Measurements from ENCODE around the gene C1orf116. TPM values are rescaled to one million over a fixed set of nuclear protein-coding genes. Genes with fewer than 3 reads are reported as not detected.
A peak's percentile ranks its signal among the peaks of the same experiment; 100 is the strongest.

The C1orf116 gene
- total RNA-seq, 1 experiment from 2014 or later: 0.12 TPM

DNA sequence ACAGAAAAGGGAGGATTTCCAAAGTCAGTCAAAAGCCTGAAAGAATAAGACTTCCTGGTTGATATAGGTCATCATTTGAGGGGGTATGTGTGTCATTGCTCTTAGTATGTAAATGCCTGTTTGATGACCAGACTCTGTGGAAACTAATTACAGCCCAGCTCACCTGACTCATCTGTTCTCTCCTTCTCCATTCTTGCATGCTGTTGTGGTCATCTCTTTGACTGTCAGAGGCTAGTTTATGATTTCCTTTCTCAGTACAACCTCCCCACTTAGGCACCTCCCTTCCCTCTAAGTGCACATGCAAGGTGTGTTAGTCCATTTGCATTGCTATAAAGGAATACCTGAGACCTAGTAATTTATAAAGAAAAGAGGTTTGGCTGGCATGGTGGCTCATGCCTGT lies 2.4 kb upstream of the C1orf116 start:
- DNase-seq (ENCODE audit: low read depth): peak; percentile 55

DNA sequence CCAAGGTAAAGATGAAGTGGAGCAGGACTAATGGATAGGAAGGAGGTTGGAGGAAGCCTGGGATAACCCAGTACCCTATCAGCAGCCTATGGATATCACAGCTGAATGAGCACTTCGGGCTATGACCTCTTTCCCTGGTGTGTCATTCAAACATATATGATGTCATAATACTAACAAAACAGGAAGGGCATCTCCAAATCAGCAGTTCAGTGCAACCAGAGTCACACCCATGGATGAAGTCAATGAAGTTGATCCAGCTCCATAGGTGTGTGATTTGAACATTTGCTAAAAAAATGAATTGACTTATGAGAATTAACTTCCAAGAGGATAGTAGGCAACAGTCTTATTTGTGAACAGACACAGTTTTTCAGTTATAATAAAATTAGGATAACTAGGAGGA lies 1.7 kb upstream of the C1orf116 start:
- no peak for DNase-seq (ENCODE audit: low read depth)

DNA sequence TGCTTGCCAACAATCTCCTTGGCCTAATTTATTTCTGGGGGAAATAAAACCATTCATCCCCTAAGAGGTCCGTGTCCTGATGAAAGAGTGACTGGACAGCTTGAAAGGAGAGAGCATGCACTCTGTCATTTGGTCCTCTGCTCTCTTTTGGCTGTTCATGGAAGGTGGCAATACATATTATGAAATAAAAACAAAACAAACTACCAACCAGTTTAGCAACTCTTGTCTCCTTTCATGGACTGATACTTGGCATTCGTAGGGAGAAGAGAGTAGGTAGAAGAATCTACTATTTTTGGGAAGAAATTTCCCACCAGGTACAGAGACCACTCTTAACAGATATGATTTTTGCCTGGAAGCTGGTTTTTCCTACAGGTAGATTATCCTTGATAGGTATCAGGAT lies 746 bp upstream of the C1orf116 start:
- no peak for DNase-seq (ENCODE audit: low read depth)

DNA sequence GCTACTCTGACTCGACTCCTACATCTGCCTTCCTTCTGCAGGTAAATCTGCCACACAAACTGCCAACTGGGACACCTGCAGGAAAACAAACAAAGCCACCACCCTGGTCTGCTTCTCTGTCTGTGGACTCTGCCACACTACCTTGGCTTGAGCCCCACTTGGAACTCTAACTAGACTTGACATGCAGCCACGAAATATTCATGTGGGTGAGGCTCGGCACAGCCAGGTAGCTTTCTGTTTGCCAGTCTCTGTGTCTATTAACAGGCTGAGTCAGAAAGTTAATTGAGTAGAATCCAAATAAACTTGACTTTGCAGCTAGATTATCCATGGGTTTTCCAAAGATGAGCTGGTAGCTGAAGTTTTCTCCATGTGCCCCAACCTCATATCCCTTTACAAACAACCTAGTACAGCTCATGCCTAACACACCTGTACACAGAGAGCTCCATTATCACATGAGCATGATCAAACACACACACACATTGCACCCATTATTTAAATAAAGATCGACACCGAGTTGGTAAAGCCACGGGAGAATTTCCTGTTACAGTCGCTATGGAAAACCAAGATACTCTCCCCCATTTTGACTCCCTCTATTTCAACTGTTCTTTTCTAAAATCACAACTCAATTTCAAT lies 808 bp downstream of the C1orf116 start:
- no peak for DNase-seq (ENCODE audit: low read depth)

DNA sequence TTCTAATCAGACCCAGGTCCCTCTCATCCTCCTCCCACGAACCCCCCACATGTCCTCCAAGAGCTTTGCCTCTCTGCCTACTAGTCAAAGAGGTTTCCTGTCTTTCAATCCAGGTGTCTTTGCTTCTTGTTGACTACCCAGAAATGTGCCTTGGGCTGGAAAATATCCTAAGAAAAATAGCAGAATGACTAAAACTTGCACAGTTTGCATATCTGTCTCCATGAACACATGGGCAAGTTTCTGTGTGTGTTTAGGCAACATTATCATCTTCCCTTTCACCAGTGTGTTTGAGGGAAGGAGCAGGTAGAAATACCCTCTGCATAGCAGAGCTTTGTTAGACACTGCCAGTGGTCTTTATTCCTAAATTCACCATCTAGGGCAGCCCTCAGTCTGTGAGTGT lies 1.5 kb downstream of the C1orf116 start:
- no peak for DNase-seq (ENCODE audit: low read depth)

DNA sequence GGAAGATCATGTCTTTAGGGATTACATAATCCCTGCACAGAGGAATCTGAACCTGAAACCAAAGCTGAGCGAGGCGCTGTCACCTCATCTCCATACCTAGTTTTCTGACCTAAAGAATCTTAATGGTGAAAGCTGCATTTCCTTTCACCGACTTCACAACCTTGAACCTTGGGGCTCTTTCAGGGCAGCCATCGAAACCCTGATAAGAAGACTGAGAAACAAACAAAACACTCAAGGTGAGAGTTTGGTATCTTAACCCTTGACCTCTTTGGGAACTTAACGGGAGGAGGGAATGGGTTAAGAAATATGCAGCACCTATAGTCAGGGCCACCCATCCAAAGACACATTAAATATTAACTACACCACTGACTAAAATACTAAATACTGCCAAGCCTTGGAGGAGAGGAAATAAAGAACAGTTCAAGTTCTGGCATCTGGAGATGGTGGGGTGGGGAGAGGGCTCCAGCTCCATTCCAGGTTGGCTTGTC lies 2.0 kb downstream of the C1orf116 start:
- no peak for DNase-seq (ENCODE audit: low read depth)

DNA sequence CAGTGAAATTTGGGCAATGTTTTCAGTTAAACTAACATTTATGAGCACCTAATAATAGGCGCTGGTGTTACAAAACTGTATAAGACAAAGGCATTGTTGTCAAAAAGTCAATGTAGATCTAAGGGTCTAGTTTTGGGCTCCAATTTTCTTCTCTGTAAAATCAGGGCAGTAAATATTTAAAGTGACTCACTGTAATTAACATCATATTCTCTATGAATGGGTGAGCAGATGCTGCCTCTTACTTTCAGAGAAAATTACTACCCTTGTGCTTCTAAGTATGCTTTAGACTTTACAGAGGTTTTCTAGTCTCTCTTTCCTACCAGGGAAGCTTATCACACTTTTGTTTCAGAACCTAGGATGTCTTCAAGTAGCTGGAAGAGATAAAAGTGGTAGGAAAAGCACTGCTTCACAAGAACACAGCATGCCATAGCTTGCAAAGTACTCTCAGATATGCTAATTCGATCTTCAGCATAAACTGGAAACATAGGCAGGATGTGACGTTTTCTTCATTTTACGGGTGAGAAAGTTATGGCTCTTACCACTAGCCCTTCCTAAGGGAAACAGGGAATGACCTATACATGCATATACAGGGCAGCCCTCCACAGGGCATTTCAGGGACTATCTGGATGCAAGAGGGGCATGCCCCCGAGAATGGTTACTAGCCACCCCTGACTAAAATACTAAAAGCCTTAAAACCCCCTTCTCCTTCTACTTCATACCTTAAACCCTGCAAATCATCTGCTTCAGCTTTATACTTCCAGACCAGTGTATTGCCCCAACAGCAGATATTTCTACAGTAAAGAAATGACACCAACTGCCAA lies 2.6 kb downstream of the C1orf116 start:
- DNase-seq (ENCODE audit: low read depth): no peak

DNA sequence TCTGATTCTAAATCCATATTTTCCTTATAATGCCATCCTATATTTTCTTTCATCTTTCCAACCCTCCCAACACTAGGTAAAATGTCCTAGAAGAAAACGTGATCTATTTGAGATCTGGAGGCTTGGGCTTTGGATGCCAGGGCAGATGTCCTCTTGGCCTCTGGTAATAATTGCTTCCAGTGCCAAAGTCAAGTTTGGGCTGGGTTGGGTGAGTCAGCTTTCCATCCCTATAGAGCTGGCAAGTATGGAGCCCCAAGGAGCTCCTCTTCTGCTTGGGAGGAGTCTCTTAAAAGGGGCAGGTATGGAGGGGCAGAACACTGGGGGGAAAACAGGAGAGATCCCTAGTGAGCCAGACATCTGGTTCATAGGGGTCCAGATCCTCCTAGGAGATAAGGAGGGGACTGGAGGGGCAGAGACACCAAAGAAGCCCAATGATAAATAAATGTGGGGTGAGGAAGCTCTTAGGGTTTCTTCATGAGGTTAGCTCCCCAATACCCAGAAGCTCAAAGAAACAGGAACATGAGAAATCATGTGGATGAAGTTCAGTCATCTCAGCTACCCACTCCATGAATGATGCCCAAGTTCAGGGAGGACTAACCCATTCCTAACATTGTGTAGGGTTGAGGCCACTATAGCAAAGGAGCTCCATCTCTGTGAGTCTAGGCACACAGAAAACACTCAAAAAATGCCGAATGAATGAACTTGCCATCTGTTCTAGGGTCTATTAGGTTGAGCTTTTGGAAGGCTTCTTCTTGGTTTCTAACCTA lies 3.5 kb downstream of the C1orf116 start:
- DNase-seq (ENCODE audit: low read depth): no peak

DNA sequence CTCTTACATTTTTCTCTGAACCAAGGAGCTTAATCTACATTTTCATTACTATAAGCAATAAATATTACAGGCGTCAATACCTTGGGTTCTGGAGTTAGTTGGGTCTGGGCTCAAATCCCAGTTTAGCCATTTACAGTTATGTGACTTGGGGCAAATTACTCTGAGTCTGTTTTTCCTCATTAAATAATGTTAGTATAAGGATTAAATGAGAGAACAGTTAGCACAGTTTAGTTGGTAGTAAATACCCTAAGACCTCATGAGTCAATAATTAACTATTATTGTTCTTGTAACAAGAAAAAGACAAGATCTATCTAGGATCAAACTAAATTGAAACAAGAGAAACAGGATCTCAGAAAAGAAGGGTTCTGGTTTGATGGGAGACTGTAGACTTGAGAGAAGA lies 4.6 kb downstream of the C1orf116 start:
- DNase-seq (ENCODE audit: low read depth): no peak

DNA sequence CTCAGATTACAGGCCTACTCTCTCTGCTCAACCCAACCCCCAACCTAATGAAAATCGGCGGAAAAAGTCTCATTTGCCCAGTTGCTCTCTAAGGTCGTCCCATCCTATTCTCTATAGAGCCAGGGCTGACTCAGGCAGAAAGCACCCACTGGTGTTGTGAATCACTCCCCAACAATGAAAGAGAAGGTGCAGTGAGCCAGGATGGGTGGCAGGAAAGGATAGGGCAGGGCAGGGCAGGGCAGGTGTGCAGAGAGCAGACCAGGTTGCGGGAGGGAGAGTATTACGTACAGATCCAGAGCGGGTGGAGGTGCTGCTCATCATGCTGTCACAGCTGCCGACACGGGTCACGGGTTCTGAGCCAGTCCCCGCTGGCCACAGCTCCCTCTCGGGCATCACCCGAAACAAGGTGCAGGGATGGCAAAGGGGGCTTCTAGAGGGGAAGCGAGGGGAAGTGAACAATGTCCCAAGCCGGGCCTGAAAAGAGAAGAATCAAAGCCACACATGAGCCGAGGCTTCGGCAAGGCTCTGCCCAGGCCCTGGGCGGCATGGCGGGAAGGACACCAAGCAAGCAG lies 5.3 kb downstream of the C1orf116 start:
- peak; percentile 64 for DNase-seq (ENCODE audit: low read depth)

DNA sequence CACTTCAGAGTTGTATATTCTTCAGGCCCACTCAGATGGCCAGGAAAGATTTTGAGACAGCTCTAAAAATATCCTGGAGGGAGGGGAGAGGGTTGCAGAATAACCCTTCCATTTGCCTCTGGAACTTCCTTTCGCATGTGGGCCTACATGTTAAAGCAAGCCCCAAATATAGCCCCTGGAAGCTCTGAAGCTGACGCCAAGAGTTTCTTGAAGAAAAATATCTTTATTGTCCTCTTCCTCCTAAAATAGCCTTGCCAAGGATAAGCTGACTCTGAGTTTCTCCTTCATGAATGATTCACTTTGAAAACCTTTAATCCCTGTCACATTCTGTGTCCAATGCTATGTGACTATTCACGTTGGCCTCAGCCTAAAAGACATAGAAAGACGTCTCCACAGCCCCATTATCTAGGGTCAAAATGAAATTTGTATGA lies 6.4 kb downstream of the C1orf116 start:
- DNase-seq (ENCODE audit: low read depth): peak; percentile 45

DNA sequence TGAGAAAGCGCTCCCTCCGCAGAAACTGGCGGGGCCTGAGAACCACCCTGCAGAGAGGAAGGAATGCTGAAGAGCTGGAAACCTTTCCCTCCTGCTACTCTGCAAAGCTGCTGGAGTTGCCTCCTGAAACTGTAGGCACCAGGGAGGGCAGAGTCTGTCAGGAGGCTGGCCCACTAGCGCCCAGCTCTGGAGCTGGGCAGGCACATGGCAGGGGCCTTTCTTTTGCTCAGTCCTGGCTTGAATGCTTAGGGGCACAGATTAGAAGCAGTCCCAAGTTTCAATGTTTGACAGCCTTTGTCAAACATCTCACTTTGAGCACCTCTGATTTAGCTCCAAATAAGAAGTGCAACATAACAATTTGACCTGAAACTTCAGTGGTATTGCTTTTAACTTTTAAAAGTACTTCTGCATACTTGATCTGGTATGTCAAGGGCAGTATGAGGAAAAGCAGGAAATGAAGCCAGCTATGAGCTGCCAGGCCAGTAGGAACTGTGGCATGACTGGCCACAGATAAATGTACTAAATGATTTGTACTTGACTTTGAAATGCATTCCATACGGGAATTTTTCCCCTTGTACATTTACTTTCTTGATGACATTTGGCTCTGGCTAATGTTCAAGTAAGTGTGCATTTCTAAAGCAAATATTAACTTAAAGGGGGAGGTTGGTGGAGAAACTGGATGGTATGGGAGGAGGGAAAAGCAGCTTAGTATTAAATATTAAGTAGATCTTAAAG lies 7.2 kb downstream of the C1orf116 start:
- peak; percentile 39 for DNase-seq (ENCODE audit: low read depth)

DNA sequence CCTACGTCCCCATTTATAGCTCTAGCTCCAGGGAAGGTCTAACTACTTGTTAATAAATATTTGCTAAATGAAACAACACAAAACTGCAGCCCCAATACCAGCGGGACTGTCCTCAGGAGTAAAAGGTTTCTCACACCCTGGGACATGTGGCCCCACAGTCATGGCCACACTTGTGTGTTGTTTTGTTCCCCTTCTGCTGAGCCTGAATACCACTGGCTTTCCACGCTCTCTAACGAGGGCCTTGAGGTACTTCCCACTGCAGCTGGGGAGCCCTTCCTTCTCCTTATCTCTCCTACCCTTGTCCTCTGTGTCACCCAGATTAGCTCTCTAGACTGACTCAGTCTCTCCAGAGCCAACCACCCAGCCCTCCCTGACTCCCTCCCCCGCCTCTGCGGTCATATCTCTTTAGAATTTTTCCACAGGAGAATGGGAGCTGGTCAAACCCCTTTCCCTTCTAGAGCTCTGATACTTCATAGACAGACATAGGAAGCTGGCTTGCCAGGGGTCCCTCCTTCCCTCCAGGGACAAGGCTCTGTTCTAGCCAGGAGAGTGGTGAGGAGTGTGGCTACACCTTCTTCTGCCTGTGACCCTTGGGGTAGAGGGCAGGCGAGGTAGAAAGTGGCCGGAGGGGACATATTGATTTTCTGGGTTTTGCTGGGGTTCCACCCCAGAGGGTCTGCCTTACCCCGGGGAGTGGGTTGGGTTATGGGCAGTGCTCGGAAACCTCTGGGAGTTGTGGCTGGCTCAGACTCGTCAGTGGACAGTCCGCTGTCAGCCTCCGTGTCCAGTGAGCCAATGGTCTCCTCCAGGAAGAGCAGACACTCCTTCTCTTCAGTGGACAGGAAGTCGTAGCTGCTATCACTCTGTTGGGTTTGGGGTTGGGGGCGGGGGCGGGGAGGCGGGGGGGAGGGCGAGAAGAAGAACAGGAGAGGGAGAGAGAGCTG lies 8.1 kb downstream of the C1orf116 start:
- peak; percentile 74 for DNase-seq (ENCODE audit: low read depth)

DNA sequence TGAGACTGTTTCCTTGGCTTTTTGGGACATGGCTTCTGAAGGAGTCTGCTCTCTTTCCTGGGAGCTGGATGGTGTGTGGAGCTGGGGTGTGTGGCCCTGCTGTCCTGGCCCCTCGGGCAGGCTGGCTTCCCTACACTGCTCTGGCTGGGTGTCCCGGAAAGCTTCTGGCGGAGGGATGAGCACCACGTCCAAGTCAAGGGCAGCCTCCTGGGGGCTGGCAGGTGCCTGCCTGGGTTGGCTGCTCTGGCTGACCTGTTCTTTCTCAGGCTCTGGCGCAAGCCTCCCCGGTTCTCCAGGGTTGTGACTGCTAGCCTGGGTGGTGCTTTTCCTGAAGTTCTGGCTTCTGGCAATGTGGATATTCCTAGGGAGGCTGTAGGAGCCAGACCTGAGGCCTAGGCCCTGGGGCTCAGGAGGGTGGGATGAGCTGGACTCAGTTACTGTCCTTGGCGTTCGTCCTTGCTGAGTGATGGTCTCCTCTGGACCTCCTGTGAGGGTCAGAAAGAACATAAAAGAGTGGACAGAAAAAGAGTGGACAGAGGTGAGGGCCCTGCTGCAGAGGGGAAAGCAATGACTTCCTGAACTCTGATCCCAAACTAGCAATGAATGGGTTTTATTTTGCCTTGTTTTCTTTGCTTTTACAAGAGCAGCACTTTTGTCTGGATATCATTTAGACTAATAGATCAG lies 9.4 kb downstream of the C1orf116 start:
- DNase-seq (ENCODE audit: low read depth): no peak

DNA sequence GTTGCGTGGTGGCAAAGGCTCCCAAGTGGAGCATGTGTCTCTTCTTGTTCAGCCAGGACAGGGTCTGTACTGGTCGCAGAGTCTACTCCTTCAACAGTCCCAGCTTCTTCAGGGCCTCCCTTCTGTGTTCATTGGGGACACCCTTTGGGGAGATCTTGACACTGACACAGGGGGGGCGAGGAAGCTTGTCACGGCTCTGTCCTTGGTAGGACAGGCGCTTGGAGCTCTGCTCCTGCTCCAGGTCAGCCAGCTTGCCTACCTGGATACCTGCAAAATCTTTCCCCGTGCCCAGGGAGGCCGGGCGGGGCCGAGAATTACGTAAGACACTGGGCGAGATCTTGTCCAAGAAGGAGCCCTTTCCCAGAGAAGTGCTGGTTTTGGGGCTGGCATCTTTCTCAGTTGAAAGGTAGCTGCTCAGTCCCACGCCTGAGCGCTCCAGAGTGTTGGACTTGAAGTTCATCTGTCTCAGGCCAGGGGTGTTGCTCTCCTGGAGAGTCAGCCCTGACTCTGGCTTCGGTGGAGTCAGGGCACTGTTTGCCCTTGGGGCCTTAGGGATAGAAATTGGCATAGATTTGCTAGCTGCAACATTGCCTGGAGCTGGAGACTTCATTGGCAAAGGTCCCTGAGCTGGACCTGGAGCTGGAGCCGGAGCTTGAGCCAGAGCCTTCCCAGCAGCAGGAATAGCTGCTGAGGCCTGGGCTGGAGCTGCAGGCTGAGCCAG lies 10.5 kb downstream of the C1orf116 start:
- no peak for DNase-seq (ENCODE audit: low read depth)

DNA sequence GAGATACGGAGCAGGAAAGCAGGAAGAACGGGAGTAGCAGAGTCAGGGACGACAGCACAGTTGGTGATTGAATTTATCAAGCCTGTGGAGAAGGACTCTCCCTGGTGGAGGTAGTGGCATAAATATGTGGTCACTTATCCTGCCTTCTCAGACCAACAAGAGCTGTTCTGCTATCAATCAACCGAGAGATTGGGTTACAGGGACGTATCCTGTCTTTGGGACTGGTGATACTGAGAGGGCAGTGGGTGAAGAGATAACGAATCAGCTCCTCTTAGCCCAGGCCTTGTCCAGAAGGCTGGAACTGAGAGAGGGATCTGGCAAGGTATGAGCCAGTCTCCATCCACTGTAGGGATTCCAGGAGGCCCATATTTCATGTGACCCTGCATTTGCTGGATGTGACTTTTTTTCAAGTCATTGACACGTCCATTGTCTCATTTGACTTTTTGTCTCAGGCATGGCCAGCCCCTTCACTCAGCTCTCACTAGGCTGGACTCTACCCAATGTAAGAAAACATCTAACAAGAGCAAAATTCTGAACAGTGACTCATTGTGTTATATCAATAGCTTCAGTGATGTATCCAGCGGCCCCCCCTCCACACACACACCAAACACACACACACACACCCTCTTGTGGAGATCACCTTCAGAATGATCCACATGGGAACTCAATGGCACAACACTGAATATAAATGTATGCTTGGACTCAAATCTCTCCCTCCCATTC lies 11.3 kb downstream of the C1orf116 start:
- peak; percentile 43 for DNase-seq (ENCODE audit: low read depth)

DNA sequence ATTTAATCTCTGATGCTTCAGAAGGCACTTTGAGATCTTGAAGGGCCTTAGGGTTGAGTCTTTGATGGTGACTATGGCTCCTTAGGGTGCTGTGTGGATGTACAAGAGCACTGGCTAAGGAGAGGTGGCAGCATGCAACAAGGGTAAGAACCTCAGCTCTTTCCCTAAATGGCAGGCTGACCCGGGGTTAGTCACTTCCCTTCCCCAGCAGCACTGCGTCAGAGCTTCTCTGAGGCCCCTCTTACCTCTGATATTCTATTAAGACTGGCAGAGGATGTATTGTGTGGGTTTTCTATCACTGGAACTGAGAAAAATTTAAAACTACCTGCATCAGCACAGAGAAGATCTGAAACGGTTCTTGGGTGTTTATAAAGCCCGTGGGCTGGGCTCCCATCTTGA lies 11.8 kb downstream of the C1orf116 start:
- DNase-seq (ENCODE audit: low read depth): peak; percentile 29

DNA sequence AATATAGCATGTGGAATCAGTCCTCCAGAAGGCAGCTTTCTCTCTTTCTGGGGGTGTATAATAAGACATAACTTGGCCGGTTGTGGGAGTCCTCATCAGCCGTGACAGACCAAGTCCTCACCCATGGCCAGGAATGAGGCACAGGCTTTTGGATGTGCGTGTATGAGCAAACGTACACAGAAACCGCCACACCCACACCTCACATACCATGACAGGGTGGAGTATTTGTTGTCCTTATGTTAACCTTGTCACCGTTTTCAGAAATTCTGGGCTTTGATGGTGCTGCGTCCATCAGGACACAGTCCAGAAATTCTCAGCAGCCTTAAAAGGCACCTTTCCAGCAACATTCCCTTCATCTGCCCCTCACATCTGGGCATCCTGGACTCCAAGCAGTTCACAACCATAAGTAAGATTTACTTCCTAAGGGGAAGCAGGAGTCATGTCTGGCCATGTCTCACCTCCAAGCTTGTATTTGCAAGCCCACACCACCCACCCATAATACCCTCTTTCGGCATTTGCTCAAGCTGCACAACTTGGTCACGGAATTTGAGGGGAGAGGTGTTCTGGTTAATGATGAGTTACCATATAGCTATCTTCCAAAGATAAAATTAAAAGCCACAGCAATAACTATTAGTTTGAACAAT lies 12.4 kb downstream of the C1orf116 start:
- no peak for DNase-seq (ENCODE audit: low read depth)
